ENCODE data around the gene CXCL9. TPM values are rescaled to one million over a fixed set of nuclear protein-coding genes. Genes with fewer than 3 reads are reported as not detected.
"Not testable (repeated sequence)": the region's sequence is repeated elsewhere in the genome, so short reads cannot be mapped to it uniquely, and the experiment has no call there.

Gene CXCL9
- total RNA-seq, 1 experiment from 2014 or later, result not detected

- no peaks in the 10 kb centered on the region for H3K27me3 ChIP-seq (ENCODE audit: low read length)
These were observed 3.3 kb upstream of the CXCL9 start for GRCh38 chr4:76010576-76010975.

DNA sequence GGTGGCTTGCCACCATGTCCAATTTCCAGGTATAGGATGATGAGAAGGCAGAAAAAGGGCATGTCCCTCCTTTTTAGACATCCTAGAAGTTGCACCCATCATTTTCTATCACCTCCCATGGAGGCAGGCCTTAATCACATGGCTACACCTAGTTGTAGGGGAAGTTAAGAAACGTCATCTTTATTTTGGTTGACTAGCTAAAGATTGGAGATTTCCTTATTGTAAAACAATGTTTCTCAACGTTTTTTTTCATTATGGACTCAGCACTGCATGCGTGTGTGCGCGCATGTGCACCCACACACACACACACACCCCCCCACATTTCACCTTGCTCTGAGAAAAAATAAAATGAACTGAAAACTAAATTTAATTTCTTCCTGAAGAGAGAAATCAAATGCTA lies 2.0 kb upstream of the CXCL9 start:
- H3K9me3 ChIP-seq (ENCODE audit: low read length), result no peaks in the 10 kb centered on the region
- H3K4me3 ChIP-seq (ENCODE audit: low read length), result no peak overlapping the region
- no peak for DNase-seq
- no peak overlapping the region for H3K4me2 ChIP-seq (ENCODE audit: low read depth, low read length, poor library complexity, severe bottlenecking)
- H3K9ac ChIP-seq (ENCODE audit: low read length), result no peak overlapping the region
- H2AFZ ChIP-seq (ENCODE audit: low read length), result no peak overlapping the region
- no peaks in the 10 kb centered on the region for H3K27me3 ChIP-seq (ENCODE audit: low read length)
- no peaks in the 10 kb centered on the region for H3K4me1 ChIP-seq (ENCODE audit: low read length)
- H4K20me1 ChIP-seq (ENCODE audit: insufficient read depth, low read depth, low read length), result no peaks in the 10 kb centered on the region
- no peaks in the 10 kb centered on the region for H3K9me2 ChIP-seq (replicated peaks; ENCODE audit: insufficient read depth, low read length)
- no peaks in the 10 kb centered on the region for H3K79me2 ChIP-seq (ENCODE audit: low read length)
- no peak overlapping the region for H3K27ac ChIP-seq (ENCODE audit: low read length)
- no peaks in the 10 kb centered on the region for H3K36me3 ChIP-seq (ENCODE audit: insufficient read depth, low read length)

More at GRCh38 chr4:76010576-76010975, 3.3 kb upstream of the CXCL9 start:
- Histone ChIP-seq H3K9ac (ENCODE audit: low read length) (no peak overlapping the region), H3K4me3 (ENCODE audit: low read length) (no peak overlapping the region), H3K4me1 (ENCODE audit: low read length) (peaks cover 8% of the 10 kb centered on the region), H3K9me3 (ENCODE audit: low read length) (no peaks in the 10 kb centered on the region), H4K20me1 (ENCODE audit: insufficient read depth, low read depth, low read length) (no peaks in the 10 kb centered on the region), H3K27ac (ENCODE audit: low read length) (no peak overlapping the region), H3K36me3 (ENCODE audit: insufficient read depth, low read length) (no peaks in the 10 kb centered on the region), H3K4me2 (ENCODE audit: low read depth, low read length, poor library complexity, severe bottlenecking) (no peak overlapping the region), H3K79me2 (ENCODE audit: low read length) (no peaks in the 10 kb centered on the region), H2AFZ (ENCODE audit: low read length) (no peak overlapping the region), H3K9me2 (replicated peaks; ENCODE audit: insufficient read depth, low read length) (no peaks in the 10 kb centered on the region)
- no peak for DNase-seq

DNA sequence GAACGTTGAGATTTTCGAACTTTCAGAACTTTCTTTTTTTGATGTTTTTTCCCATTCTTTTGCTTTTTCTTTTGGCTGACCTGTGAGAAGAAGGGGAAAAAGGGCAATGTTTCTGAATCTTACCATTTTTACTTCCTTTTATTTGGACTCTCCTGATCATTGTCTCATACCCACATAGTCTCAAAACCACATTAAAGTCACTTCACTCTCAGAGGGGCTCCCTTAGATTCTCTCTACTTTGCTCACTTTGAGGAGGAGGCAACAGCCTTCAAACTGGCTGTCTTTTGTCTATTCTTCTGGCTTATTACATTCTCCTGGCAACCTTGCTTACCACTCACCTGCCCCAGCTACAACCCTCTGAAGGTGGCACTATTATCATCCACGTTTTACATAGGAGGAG lies 3.7 kb downstream of the CXCL9 start:
- Histone ChIP-seq H3K4me2 (ENCODE audit: low read depth, low read length, poor library complexity, severe bottlenecking) (no peak overlapping the region), H3K27me3 (ENCODE audit: low read length) (no peaks in the 10 kb centered on the region), H3K4me1 (ENCODE audit: low read length) (no peaks in the 10 kb centered on the region), H3K36me3 (ENCODE audit: insufficient read depth, low read length) (no peaks in the 10 kb centered on the region), H3K9me3 (ENCODE audit: low read length) (no peaks in the 10 kb centered on the region), H3K79me2 (ENCODE audit: low read length) (no peaks in the 10 kb centered on the region), H2AFZ (ENCODE audit: low read length) (no peak overlapping the region), H3K9me2 (replicated peaks; ENCODE audit: insufficient read depth, low read length) (no peaks in the 10 kb centered on the region), H3K9ac (ENCODE audit: low read length) (no peak overlapping the region), H4K20me1 (ENCODE audit: insufficient read depth, low read depth, low read length) (no peaks in the 10 kb centered on the region), H3K4me3 (ENCODE audit: low read length) (no peak overlapping the region), H3K27ac (ENCODE audit: low read length) (no peak overlapping the region)
- DNase-seq, result no peak

DNA sequence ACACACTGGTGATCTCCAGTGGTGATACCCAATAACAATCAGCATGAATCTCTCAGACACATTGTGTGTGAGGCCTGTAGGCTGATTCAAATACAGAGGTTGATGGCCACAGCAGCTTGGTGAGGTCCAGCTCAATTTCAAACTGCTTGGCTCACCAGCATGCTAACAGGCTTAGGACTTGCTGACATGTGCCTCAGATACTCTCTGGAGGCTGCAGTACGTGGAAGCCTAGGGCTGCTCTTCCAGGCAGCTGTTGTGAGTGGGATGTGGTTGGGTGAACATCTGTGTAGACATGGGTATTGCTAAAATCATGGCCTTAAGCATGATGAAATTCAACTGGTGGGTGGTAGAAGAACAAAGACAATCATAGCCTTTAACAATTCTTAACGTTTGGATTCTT lies 4.3 kb downstream of the CXCL9 start:
- Histone ChIP-seq H2AFZ (ENCODE audit: low read length) (no peak overlapping the region), H3K27me3 (ENCODE audit: low read length) (no peaks in the 10 kb centered on the region), H4K20me1 (ENCODE audit: insufficient read depth, low read depth, low read length) (no peaks in the 10 kb centered on the region), H3K4me3 (ENCODE audit: low read length) (no peak overlapping the region), H3K4me1 (ENCODE audit: low read length) (no peaks in the 10 kb centered on the region), H3K9me3 (ENCODE audit: low read length) (no peaks in the 10 kb centered on the region), H3K36me3 (ENCODE audit: insufficient read depth, low read length) (no peaks in the 10 kb centered on the region), H3K27ac (ENCODE audit: low read length) (no peak overlapping the region), H3K4me2 (ENCODE audit: low read depth, low read length, poor library complexity, severe bottlenecking) (no peak overlapping the region), H3K9ac (ENCODE audit: low read length) (no peak overlapping the region), H3K9me2 (replicated peaks; ENCODE audit: insufficient read depth, low read length) (no peaks in the 10 kb centered on the region), H3K79me2 (ENCODE audit: low read length) (no peaks in the 10 kb centered on the region)
- no peak for DNase-seq

DNA sequence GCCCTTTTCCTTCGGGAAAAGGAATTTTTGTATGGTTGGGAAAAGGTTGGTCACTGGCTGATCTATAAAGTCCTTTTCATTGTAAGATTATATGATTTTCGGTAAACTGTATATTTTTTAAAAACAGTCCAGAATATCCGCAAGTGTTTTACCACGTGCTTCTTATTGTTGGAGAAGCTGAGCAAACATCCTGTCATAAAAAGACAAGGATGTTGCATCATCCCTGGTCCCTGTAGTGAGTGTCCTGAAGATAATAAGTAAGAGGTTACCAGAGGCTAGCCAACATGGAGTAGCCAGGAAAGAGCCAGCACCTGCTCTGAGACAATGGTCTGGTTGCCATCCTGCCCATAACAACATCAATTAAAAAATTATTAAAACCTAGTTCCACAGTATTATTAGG lies 5.1 kb downstream of the CXCL9 start:
- no peak for DNase-seq
- H3K4me2 ChIP-seq (ENCODE audit: low read depth, low read length, poor library complexity, severe bottlenecking), result no peak overlapping the region
- no peaks in the 10 kb centered on the region for H3K79me2 ChIP-seq (ENCODE audit: low read length)

DNA sequence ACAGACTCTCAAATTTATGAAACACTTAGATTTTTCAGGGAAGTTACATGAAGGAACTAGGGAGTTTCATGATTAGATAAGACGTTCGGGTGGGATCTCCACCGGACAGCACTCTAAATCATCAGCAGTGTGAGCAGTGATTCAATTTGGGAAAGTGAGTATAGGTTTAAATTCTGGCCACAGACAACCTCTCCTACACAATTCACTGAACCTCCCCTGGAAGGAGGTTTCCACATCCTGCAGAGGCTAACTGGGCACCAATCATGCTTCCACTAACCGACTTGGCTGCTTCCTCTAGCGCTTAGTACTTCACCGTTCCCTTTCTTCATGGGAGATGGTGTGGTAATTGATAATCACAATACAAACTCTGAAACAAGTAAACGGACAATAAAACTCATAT lies 5.6 kb downstream of the CXCL9 start:
- no peak for DNase-seq
- no peaks in the 10 kb centered on the region for H3K4me1 ChIP-seq (ENCODE audit: low read length)
- no peak overlapping the region for H3K4me2 ChIP-seq (ENCODE audit: low read depth, low read length, poor library complexity, severe bottlenecking)
- H3K27ac ChIP-seq (ENCODE audit: low read length), result no peak overlapping the region
- H3K27me3 ChIP-seq (ENCODE audit: low read length), result no peaks in the 10 kb centered on the region
- H3K9me3 ChIP-seq (ENCODE audit: low read length), result no peaks in the 10 kb centered on the region
- H3K36me3 ChIP-seq (ENCODE audit: insufficient read depth, low read length), result no peaks in the 10 kb centered on the region
- no peaks in the 10 kb centered on the region for H3K79me2 ChIP-seq (ENCODE audit: low read length)
- H2AFZ ChIP-seq (ENCODE audit: low read length), result no peak overlapping the region
- H3K9me2 ChIP-seq (replicated peaks; ENCODE audit: insufficient read depth, low read length), result no peaks in the 10 kb centered on the region
- no peak overlapping the region for H3K4me3 ChIP-seq (ENCODE audit: low read length)
- H4K20me1 ChIP-seq (ENCODE audit: insufficient read depth, low read depth, low read length), result no peaks in the 10 kb centered on the region
- no peak overlapping the region for H3K9ac ChIP-seq (ENCODE audit: low read length)

More for the DNA sequence above, 5.1 kb downstream of the CXCL9 start:
- Histone ChIP-seq H3K4me3 (ENCODE audit: low read length) (no peak overlapping the region), H3K27me3 (ENCODE audit: low read length) (no peaks in the 10 kb centered on the region), H3K4me1 (ENCODE audit: low read length) (no peaks in the 10 kb centered on the region), H3K9me2 (replicated peaks; ENCODE audit: insufficient read depth, low read length) (no peaks in the 10 kb centered on the region), H3K9me3 (ENCODE audit: low read length) (no peaks in the 10 kb centered on the region), H3K36me3 (ENCODE audit: insufficient read depth, low read length) (no peaks in the 10 kb centered on the region), H3K9ac (ENCODE audit: low read length) (no peak overlapping the region), H3K27ac (ENCODE audit: low read length) (no peak overlapping the region), H2AFZ (ENCODE audit: low read length) (no peak overlapping the region), H4K20me1 (ENCODE audit: insufficient read depth, low read depth, low read length) (no peaks in the 10 kb centered on the region)

GRCh38 chr4:76000279-76000678 lies 7.0 kb downstream of the CXCL9 start:
- Histone ChIP-seq H3K4me1 (ENCODE audit: low read length) (no peaks in the 10 kb centered on the region), H3K9me3 (ENCODE audit: low read length) (no peaks in the 10 kb centered on the region), H3K27ac (ENCODE audit: low read length) (no peak overlapping the region), H3K4me3 (ENCODE audit: low read length) (no peak overlapping the region), H3K27me3 (ENCODE audit: low read length) (no peaks in the 10 kb centered on the region), H3K79me2 (ENCODE audit: low read length) (no peaks in the 10 kb centered on the region), H3K9ac (ENCODE audit: low read length) (no peak overlapping the region), H4K20me1 (ENCODE audit: insufficient read depth, low read depth, low read length) (no peaks in the 10 kb centered on the region), H3K9me2 (replicated peaks; ENCODE audit: insufficient read depth, low read length) (no peaks in the 10 kb centered on the region), H3K36me3 (ENCODE audit: insufficient read depth, low read length) (no peaks in the 10 kb centered on the region), H2AFZ (ENCODE audit: low read length) (no peak overlapping the region), H3K4me2 (ENCODE audit: low read depth, low read length, poor library complexity, severe bottlenecking) (no peak overlapping the region)
- DNase-seq, result no peak

GRCh38 chr4:75998525-75999147 lies 8.7 kb downstream of the CXCL9 start:
- H3K79me2 ChIP-seq (ENCODE audit: low read length), result not testable (repeated sequence)

GRCh38 chr4:75997946-75998345 lies 9.4 kb downstream of the CXCL9 start:
- no peaks in the 10 kb centered on the region for H3K27me3 ChIP-seq (ENCODE audit: low read length)
- H3K4me2 ChIP-seq (ENCODE audit: low read depth, low read length, poor library complexity, severe bottlenecking), result no peak overlapping the region
- H3K79me2 ChIP-seq (ENCODE audit: low read length), result no peaks in the 10 kb centered on the region
- DNase-seq, result no peak
- H3K9ac ChIP-seq (ENCODE audit: low read length), result no peak overlapping the region
- H3K4me1 ChIP-seq (ENCODE audit: low read length), result no peaks in the 10 kb centered on the region
- no peaks in the 10 kb centered on the region for H3K9me3 ChIP-seq (ENCODE audit: low read length)
- no peak overlapping the region for H3K27ac ChIP-seq (ENCODE audit: low read length)
- H4K20me1 ChIP-seq (ENCODE audit: insufficient read depth, low read depth, low read length), result no peaks in the 10 kb centered on the region
- H3K36me3 ChIP-seq (ENCODE audit: insufficient read depth, low read length), result no peaks in the 10 kb centered on the region
- H2AFZ ChIP-seq (ENCODE audit: low read length), result no peak overlapping the region
- no peak overlapping the region for H3K4me3 ChIP-seq (ENCODE audit: low read length)
- H3K9me2 ChIP-seq (replicated peaks; ENCODE audit: insufficient read depth, low read length), result no peaks in the 10 kb centered on the region

More at GRCh38 chr4:75998525-75999147, 8.7 kb downstream of the CXCL9 start:
- H2AFZ ChIP-seq (ENCODE audit: low read length); H3K9me2 ChIP-seq (replicated peaks; ENCODE audit: insufficient read depth, low read length); H3K27ac ChIP-seq (ENCODE audit: low read length); H3K4me3 ChIP-seq (ENCODE audit: low read length); H4K20me1 ChIP-seq (ENCODE audit: insufficient read depth, low read depth, low read length); H3K9ac ChIP-seq (ENCODE audit: low read length); H3K9me3 ChIP-seq (ENCODE audit: low read length); H3K36me3 ChIP-seq (ENCODE audit: insufficient read depth, low read length); H3K4me2 ChIP-seq (ENCODE audit: low read depth, low read length, poor library complexity, severe bottlenecking); DNase-seq; H3K27me3 ChIP-seq (ENCODE audit: low read length); H3K4me1 ChIP-seq (ENCODE audit: low read length): not testable (repeated sequence)

All from Karpas-422 (cell line).